Superior temporal gyrus (tissue), 1 donor: Measurements from ENCODE around the gene AP4S1.

Experiments
- DNase-seq: peaks from one replicate; pipeline ENCODE4 v3.0.0-alpha.2; 2016; ENCODE audit errors: extremely low spot score

The AP4S1 gene

GRCh38 chr14:31137214-31137889 lies 111.9 kb downstream of the AP4S1 start:
- DNase-seq, result no peak

DNA sequence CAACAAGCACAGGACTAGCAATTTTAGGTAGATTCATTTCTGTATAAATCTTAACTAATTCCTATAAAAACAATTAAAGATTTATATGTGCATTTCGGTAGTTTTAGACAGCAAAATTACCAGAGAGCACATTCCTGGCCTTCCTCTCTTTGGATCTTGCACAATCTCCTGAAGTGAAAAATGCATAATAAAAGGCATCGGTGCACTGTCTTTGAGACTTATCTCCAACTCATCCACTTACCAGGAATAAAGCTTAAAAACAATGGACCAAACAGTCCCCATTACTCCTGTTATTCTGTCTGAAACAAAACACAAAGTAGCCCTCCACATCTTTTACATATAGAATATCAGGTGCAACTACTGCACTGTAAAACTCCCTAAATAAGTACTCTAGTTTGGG lies 112.9 kb downstream of the AP4S1 start:
- no peak for DNase-seq

GRCh38 chr14:31139301-31139847 lies 113.9 kb downstream of the AP4S1 start:
- no peak for DNase-seq

GRCh38 chr14:31142455-31143087 lies 117.1 kb downstream of the AP4S1 start:
- no peak for DNase-seq
